GM18508 (cell line): ENCODE results near the gene HCFC1.

Source experiments
- ATAC-seq: cut with Tn5 transposase; IDR thresholded peaks from one replicate; pipeline ENCODE4 v1.9.1; 2021; ENCODE audit warnings: moderate number of reproducible peaks; ENCODE audit not compliant: insufficient read depth, unreplicated experiment

HCFC1 gene

GRCh38 chrX:153960786-153961185 lies 10.8 kb downstream of the HCFC1 start:
- no peak for ATAC-seq

GRCh38 chrX:153960077-153960476 lies 11.5 kb downstream of the HCFC1 start:
- ATAC-seq: no peak

DNA sequence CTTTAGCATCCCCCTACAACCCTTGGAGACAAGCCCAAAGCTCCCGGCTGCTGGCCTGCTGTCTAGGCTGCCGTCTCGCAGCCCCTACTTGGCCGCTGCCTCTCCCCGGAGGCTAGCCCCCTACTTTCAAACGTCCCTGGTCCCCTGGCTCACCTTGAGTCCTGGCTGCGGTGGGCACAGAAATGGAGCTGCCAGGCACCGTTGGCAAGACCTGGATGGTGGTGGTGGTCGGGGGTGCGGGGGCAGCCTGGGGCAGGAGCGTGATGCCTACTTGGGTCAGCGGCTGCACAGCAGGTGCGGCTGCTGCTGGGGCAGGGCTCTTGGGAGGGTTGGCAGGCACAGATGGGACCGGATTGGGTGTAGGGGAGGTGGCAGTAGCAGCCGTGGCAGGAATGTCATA lies 12.0 kb downstream of the HCFC1 start:
- no peak for ATAC-seq

DNA sequence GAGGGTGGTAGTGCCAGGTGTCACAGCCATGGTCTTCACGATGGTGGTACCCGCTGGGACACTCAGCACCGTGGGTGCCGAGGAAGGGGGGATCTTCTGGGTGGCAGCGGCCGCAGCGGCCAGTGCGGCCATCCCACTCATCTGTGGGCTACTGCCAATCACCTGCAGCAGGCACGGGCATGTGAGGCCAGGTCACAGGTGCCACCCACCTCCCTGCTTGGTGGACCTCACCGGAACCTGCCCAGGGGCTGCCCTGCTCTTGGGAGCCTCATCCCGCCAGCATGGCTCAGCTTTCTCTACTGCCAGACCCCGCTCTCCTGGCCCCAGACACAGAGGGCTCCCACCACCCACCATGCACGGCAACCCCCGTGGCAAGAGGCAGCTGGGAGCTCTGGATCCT lies 13.0 kb downstream of the HCFC1 start:
- no peak for ATAC-seq

GRCh38 chrX:153957224-153957623 lies 14.4 kb downstream of the HCFC1 start:
- no peak for ATAC-seq

- ATAC-seq: no peak
These were observed 15.3 kb downstream of the HCFC1 start for GRCh38 chrX:153956044-153956907.

- no peak for ATAC-seq
These were observed 16.3 kb downstream of the HCFC1 start for GRCh38 chrX:153955228-153955732.

DNA sequence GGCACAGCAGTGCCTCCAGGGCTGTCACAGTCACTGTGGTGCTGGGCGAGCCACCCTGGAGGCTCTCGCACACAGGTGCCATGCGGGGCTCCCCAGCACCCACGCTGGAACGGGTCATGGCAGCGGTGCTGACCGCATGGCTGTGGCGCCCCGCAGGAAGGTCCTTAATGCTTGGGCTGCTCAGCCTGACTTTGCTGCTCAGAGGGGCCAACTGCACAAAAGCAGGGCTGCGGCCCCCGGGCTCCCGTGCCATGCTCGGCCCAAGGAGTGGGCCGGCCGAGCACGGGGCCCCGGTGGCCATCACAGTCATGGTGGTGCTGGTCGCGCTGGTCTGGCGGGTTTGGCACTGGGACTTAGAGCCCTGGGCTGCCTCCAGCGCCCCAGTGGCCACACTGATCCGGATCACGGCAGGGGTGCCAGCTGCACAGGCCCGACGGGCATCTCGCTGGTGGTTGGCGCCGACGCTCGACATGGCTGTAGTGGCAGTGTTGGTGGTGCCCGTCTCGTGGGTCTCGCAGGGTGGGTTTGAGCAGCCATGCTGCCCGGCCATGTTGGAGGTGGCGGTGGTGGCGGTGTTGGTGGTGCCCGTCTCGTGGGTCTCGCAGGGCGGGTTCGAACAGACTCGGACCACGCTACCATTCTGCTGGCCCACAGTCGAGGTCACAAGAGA lies 16.9 kb downstream of the HCFC1 start:
- ATAC-seq: no peak

DNA sequence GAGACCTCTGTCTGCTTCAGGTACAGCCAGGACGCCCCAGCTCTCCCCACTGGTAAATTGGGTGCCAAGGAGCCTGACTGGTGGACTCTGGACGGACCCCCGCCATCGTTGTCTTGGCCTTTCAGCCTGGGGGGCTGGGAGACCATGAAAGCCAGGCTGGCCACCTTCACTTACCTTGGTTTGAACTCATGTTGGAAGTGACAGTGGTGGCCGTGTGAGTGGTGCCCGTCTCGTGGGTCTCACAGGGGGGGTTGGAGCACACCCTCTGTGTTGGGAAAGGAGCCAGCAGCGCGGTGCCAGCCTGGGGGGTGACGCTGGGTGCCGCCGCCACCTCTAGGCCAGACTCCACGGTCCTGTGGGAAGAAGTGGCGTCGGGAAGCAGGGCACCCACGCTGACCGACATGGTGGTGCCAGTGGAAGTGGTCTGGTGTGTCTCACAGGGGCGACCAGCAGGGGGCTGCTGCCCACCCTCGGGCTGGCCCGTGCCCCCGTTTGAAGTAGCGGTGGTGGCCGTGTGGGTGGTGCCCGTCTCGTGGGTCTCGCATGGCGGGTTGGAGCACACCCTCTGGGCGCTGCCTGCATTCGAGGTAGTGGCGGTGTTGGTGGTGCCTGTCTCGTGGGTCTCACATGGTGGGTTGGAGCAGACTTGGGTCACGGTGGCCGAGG lies 17.6 kb downstream of the HCFC1 start:
- ATAC-seq: no peak

DNA sequence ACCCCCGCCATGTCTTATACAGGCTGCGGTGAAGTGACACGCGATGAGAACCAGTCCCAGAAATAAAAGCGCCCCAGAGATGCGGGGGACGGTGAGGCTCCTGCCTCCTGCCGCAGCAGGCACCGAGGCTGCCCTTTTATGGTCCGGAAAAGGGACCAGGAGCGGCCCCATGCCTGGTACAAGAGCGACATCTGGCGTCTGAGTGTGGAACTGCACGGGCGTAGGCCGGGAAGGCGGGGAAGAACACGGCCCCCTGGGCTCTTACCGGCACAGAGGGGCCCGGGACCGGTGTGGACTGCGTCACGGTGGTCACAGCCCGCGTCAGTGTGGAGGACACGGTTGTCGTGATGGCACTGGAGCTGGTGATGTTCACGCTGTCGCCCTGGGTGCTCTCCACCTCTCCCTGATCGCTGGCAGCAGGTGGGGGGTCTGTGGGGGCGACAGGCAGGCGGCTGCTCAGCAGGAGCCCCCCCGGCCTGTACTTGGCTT lies 18.2 kb downstream of the HCFC1 start:
- no peak for ATAC-seq

DNA sequence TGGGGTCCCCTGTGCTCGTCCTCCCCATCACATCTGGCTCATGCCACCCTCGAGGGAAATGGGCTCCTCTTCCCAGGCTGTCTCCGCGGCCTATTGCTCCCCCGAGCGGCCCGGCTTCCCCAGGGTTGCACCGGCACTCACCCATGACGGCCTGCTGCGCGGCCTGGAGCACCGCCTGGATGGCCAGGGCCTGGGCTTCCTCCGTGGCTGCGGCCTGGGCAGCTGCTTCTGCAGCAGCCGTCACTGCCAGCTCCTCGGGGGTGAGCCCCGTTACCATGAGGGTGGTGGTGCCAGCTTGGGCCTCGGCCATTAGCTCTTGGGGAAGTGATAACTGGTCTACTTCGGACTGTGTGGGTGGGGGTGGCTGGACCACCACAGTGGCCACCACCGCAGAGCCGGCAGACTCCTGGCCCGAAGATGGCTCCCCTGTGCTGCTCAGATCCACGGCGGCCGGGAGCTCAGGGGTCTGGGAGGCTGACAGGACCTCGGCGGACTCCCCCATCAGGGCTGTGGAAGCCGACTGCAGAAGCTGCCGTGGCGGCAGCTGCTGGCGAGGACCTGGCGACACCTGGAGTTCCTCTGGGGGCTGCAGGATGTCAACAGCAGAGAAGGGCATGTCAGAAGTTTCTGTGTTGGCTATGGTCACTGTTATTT lies 19.1 kb downstream of the HCFC1 start:
- ATAC-seq: no peak

DNA sequence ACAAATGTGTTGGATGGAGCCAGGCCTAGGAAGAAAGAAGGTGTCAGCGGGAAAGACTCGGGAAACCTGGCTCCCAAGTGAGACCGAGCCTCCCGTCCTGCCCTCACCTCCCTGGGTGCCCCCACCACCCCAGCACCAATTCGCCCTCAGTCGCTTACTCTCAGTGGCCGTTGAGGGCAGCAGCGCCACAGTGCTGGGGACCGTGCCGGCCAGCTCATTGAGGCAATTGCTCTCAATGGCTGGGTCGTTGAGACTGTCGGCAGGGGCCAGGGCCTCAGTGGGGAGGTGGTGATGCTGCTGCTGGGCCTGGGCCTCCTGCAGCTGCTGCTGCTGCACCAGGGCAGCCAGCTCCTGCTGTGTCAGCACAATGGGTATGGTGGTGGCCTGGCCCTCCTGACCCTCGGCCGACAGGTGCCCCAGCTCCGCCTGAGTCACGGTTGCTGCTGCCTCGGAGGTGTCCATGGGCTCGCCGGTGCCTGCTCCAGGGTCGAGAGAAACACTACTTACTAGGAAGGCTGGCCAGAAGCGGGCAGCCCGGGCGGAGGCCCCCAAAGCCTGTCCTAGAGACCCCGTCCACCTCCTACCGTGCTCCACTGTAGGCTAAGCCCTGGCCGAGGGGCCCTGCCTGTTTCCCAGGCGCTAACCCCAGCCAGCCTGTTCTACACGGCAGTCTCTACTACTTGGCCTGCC lies 19.8 kb downstream of the HCFC1 start:
- no peak for ATAC-seq

DNA sequence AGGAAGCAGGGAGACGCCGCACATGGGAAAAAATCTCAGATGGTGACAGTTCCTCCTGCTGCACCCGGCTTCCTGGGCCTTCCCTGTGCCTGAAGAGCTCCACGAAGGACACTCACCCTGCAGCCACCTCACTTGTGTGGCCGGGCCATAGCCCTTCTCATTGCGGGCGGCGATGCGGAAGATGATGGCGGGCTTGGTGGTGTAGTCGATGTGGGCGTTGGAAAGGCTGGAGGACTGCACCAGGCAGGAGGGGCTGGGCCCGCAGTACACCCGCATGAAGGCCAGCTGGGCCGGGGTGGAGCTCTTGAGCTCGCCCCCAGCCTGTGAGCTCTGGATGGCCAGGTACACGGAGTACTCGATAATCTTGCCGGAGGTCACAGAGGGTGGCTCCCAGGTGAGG lies 21.5 kb downstream of the HCFC1 start:
- no peak for ATAC-seq

DNA sequence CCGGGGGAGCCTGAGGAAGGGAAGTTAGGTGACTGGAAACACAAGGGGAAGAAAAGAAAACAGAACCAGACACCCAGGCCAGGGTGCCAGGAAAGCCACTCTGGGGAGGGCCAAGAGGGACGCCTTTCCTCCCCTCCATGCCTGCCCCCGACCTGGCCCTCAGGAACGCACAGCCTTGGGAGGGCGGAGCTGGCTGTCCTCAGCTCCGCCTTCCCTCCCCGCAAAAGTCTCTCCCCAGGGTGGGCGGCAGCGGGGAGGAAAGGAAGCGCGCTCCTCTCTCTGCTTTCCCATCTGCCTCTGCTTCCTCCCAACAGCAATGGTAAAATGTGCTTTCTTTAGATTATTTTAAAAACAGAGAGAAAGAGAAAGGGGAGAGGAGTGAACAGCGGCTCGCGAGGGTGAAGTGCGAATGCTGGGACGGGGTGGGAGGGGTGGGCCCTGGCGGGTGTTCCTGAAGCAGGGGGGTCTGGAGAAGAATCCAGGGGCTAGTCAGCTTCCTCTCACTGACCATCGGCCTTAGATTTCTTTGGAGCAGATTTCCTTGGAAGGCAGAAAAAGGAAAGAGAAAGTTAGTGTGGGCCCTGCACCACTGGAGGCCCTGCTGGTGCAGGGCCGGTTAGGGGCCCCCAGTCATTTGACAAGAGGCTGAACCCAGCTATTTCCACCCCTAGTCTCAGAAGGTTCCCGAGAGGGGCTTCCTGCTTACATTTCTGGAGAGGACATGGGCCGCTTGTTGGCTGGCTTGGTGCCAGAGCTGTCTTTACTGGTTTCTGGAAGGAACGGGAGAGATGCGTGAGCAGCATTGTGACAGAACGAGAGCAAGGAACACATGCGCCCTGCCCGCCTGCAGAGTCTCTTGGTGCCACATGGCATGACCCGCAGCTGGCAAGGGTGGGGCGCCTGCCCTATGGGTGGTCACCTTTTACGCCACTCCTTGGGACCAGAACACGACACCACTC lies 22.5 kb downstream of the HCFC1 start:
- ATAC-seq: no peak

GRCh38 chrX:153948002-153948466 lies 23.6 kb downstream of the HCFC1 start:
- ATAC-seq: no peak

DNA sequence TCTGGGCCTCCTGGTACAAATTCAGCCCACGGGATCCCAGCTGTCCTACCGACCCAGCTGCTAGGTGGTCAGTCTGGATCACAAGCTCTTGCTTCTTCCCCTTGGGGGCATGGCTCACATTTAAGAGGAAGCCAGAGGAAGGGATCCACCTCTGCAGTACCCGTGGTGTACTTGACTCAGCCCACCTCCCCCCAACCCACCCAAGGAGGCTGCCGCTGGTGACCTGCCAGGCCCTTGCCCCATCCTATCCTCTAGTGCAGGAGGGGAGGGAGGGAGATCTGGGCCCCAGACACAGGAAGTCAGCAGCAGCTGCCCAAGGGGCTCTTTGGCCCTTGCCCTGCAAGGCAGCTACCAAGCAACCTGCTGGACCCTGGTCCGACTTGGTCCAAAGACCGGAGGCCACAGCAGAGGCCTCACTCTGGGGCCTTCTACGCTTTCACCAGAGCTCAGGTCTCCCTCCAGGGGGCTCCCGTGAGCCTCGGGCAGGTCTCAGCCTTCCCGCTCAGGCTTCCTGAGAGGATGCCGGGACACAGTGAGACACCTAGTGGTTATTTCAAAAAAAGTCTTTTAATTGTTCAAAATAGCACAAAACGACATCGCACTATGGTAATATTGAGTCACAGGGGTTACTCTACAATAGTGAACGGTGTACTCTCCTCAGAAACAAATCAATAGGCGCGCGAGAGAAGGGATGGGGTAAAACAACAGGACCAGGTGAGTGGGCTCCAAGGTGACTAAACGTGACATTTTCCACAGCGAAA lies 24.4 kb downstream of the HCFC1 start:
- ATAC-seq: peak; percentile 72

GRCh38 chrX:153945956-153946943 lies 25.4 kb downstream of the HCFC1 start:
- no peak for ATAC-seq
